Measurements from ENCODE around the gene TASL.
"Not testable (repeated sequence)": the region's sequence is repeated elsewhere in the genome, so short reads cannot be mapped to it uniquely, and the experiment has no call there.

Gene TASL

GRCh38 chrX:30607155-30607554, 29.6 kb upstream of the TASL start:
- H3K27ac ChIP-seq (ENCODE audit: low read depth, low read length) = no peak overlapping the region
- H3K9ac ChIP-seq (ENCODE audit: low read depth in 1 of 2, low read length in 2 of 2) = no peak overlapping the region
- H3K4me1 ChIP-seq (ENCODE audit: control insufficient read depth in 1 of 2, insufficient read depth in 2 of 2, low read length in 2 of 2) = no peaks in the 10 kb centered on the region
- H3K36me3 ChIP-seq (ENCODE audit: control insufficient read depth in 1 of 2, insufficient read depth in 2 of 2, low read length in 2 of 2) = no peaks in the 10 kb centered on the region
- no peaks in the 10 kb centered on the region for H3K9me3 ChIP-seq (ENCODE audit: control insufficient read depth in 1 of 2, low read length in 2 of 2)
- H3K4me3 ChIP-seq (ENCODE audit: low read depth in 1 of 2, low read length in 2 of 2) = no peak overlapping the region
- no peaks in the 10 kb centered on the region for H3K27me3 ChIP-seq (ENCODE audit: control insufficient read depth in 1 of 2, insufficient read depth in 2 of 2, low read length in 2 of 2)

- H3K36me3 ChIP-seq (ENCODE audit: control insufficient read depth in 1 of 2, insufficient read depth in 2 of 2, low read length in 2 of 2); H3K4me1 ChIP-seq (ENCODE audit: control insufficient read depth in 1 of 2, insufficient read depth in 2 of 2, low read length in 2 of 2); H3K27me3 ChIP-seq (ENCODE audit: control insufficient read depth in 1 of 2, insufficient read depth in 2 of 2, low read length in 2 of 2); H3K4me3 ChIP-seq (ENCODE audit: low read depth in 1 of 2, low read length in 2 of 2); H3K9ac ChIP-seq (ENCODE audit: low read depth in 1 of 2, low read length in 2 of 2); H3K9me3 ChIP-seq (ENCODE audit: control insufficient read depth in 1 of 2, low read length in 2 of 2); H3K27ac ChIP-seq (ENCODE audit: low read depth, low read length): not testable (repeated sequence)
These were observed 23.0 kb upstream of the TASL start for GRCh38 chrX:30600269-30601176.

GRCh38 chrX:30597216-30598012, 19.8 kb upstream of the TASL start:
- Histone ChIP-seq H3K27ac (ENCODE audit: low read depth, low read length) (no peak overlapping the region), H3K27me3 (ENCODE audit: control insufficient read depth in 1 of 2, insufficient read depth in 2 of 2, low read length in 2 of 2) (no peaks in the 10 kb centered on the region), H3K36me3 (ENCODE audit: control insufficient read depth in 1 of 2, insufficient read depth in 2 of 2, low read length in 2 of 2) (no peaks in the 10 kb centered on the region), H3K9me3 (ENCODE audit: control insufficient read depth in 1 of 2, low read length in 2 of 2) (no peaks in the 10 kb centered on the region), H3K4me1 (ENCODE audit: control insufficient read depth in 1 of 2, insufficient read depth in 2 of 2, low read length in 2 of 2) (no peaks in the 10 kb centered on the region), H3K9ac (ENCODE audit: low read depth in 1 of 2, low read length in 2 of 2) (no peak overlapping the region), H3K4me3 (ENCODE audit: low read depth in 1 of 2, low read length in 2 of 2) (no peak overlapping the region)

GRCh38 chrX:30593440-30594200, 16.1 kb upstream of the TASL start:
- Histone ChIP-seq H3K4me1 (ENCODE audit: control insufficient read depth in 1 of 2, insufficient read depth in 2 of 2, low read length in 2 of 2) (no peaks in the 10 kb centered on the region), H3K9ac (ENCODE audit: low read depth in 1 of 2, low read length in 2 of 2) (no peak overlapping the region), H3K27ac (ENCODE audit: low read depth, low read length) (no peak overlapping the region), H3K9me3 (ENCODE audit: control insufficient read depth in 1 of 2, low read length in 2 of 2) (no peaks in the 10 kb centered on the region), H3K36me3 (ENCODE audit: control insufficient read depth in 1 of 2, insufficient read depth in 2 of 2, low read length in 2 of 2) (no peaks in the 10 kb centered on the region), H3K4me3 (ENCODE audit: low read depth in 1 of 2, low read length in 2 of 2) (no peak overlapping the region), H3K27me3 (ENCODE audit: control insufficient read depth in 1 of 2, insufficient read depth in 2 of 2, low read length in 2 of 2) (no peaks in the 10 kb centered on the region)

GRCh38 chrX:30592831-30593230, 15.3 kb upstream of the TASL start:
- H3K9ac ChIP-seq (ENCODE audit: low read depth in 1 of 2, low read length in 2 of 2) = no peak overlapping the region
- H3K4me1 ChIP-seq (ENCODE audit: control insufficient read depth in 1 of 2, insufficient read depth in 2 of 2, low read length in 2 of 2) = no peaks in the 10 kb centered on the region
- no peak overlapping the region for H3K4me3 ChIP-seq (ENCODE audit: low read depth in 1 of 2, low read length in 2 of 2)
- no peaks in the 10 kb centered on the region for H3K27me3 ChIP-seq (ENCODE audit: control insufficient read depth in 1 of 2, insufficient read depth in 2 of 2, low read length in 2 of 2)
- no peaks in the 10 kb centered on the region for H3K9me3 ChIP-seq (ENCODE audit: control insufficient read depth in 1 of 2, low read length in 2 of 2)
- H3K36me3 ChIP-seq (ENCODE audit: control insufficient read depth in 1 of 2, insufficient read depth in 2 of 2, low read length in 2 of 2) = no peaks in the 10 kb centered on the region
- H3K27ac ChIP-seq (ENCODE audit: low read depth, low read length) = peak overlapping the region; percentile 20

- H3K4me1 ChIP-seq (ENCODE audit: control insufficient read depth in 1 of 2, insufficient read depth in 2 of 2, low read length in 2 of 2) = no peaks in the 10 kb centered on the region
- H3K9me3 ChIP-seq (ENCODE audit: control insufficient read depth in 1 of 2, low read length in 2 of 2) = no peaks in the 10 kb centered on the region
- H3K27me3 ChIP-seq (ENCODE audit: control insufficient read depth in 1 of 2, insufficient read depth in 2 of 2, low read length in 2 of 2) = no peaks in the 10 kb centered on the region
- no peak overlapping the region for H3K27ac ChIP-seq (ENCODE audit: low read depth, low read length)
- H3K9ac ChIP-seq (ENCODE audit: low read depth in 1 of 2, low read length in 2 of 2) = no peak overlapping the region
- H3K36me3 ChIP-seq (ENCODE audit: control insufficient read depth in 1 of 2, insufficient read depth in 2 of 2, low read length in 2 of 2) = no peaks in the 10 kb centered on the region
- H3K4me3 ChIP-seq (ENCODE audit: low read depth in 1 of 2, low read length in 2 of 2) = no peak overlapping the region
These were observed 12.8 kb upstream of the TASL start for GRCh38 chrX:30590368-30590767.

- Histone ChIP-seq H3K27me3 (ENCODE audit: control insufficient read depth in 1 of 2, insufficient read depth in 2 of 2, low read length in 2 of 2) (no peaks in the 10 kb centered on the region), H3K27ac (ENCODE audit: low read depth, low read length) (no peak overlapping the region), H3K9me3 (ENCODE audit: control insufficient read depth in 1 of 2, low read length in 2 of 2) (no peaks in the 10 kb centered on the region)
These were observed 11.8 kb upstream of the TASL start for GRCh38 chrX:30589146-30589888.

GRCh38 chrX:30586516-30586915, 8.9 kb upstream of the TASL start:
- Histone ChIP-seq H3K4me1 (ENCODE audit: control insufficient read depth in 1 of 2, insufficient read depth in 2 of 2, low read length in 2 of 2) (no peaks in the 10 kb centered on the region), H3K27ac (ENCODE audit: low read depth, low read length) (no peak overlapping the region), H3K36me3 (ENCODE audit: control insufficient read depth in 1 of 2, insufficient read depth in 2 of 2, low read length in 2 of 2) (no peaks in the 10 kb centered on the region), H3K9ac (ENCODE audit: low read depth in 1 of 2, low read length in 2 of 2) (no peak overlapping the region), H3K4me3 (ENCODE audit: low read depth in 1 of 2, low read length in 2 of 2) (no peak overlapping the region), H3K9me3 (ENCODE audit: control insufficient read depth in 1 of 2, low read length in 2 of 2) (no peaks in the 10 kb centered on the region), H3K27me3 (ENCODE audit: control insufficient read depth in 1 of 2, insufficient read depth in 2 of 2, low read length in 2 of 2) (no peaks in the 10 kb centered on the region)

More at GRCh38 chrX:30589146-30589888, 11.8 kb upstream of the TASL start:
- Histone ChIP-seq H3K4me3 (ENCODE audit: low read depth in 1 of 2, low read length in 2 of 2) (no peak overlapping the region), H3K9ac (ENCODE audit: low read depth in 1 of 2, low read length in 2 of 2) (no peak overlapping the region), H3K36me3 (ENCODE audit: control insufficient read depth in 1 of 2, insufficient read depth in 2 of 2, low read length in 2 of 2) (no peaks in the 10 kb centered on the region), H3K4me1 (ENCODE audit: control insufficient read depth in 1 of 2, insufficient read depth in 2 of 2, low read length in 2 of 2) (no peaks in the 10 kb centered on the region)

GRCh38 chrX:30582664-30583063, 5.1 kb upstream of the TASL start:
- Histone ChIP-seq H3K9ac (ENCODE audit: low read depth in 1 of 2, low read length in 2 of 2) (no peak overlapping the region), H3K4me1 (ENCODE audit: control insufficient read depth in 1 of 2, insufficient read depth in 2 of 2, low read length in 2 of 2) (no peaks in the 10 kb centered on the region), H3K9me3 (ENCODE audit: control insufficient read depth in 1 of 2, low read length in 2 of 2) (no peaks in the 10 kb centered on the region), H3K4me3 (ENCODE audit: low read depth in 1 of 2, low read length in 2 of 2) (no peak overlapping the region), H3K36me3 (ENCODE audit: control insufficient read depth in 1 of 2, insufficient read depth in 2 of 2, low read length in 2 of 2) (no peaks in the 10 kb centered on the region), H3K27ac (ENCODE audit: low read depth, low read length) (no peak overlapping the region), H3K27me3 (ENCODE audit: control insufficient read depth in 1 of 2, insufficient read depth in 2 of 2, low read length in 2 of 2) (no peaks in the 10 kb centered on the region)
